HepG2 (cell line): ENCODE measurements around the gene MGA. TPM values are rescaled to one million over a fixed set of nuclear protein-coding genes. Genes with fewer than 3 reads are reported as not detected.

Source experiments
- ATAC-seq: fragments of 200-7000 bp; cut with Tn5 transposase; 3 replicates; pipeline ENCODE4 v1.9.1; 2020; ENCODE audit warnings: mild to moderate bottlenecking, moderate library complexity
- BruUV-seq: library from RNA; stranded (reverse); fragments of 400-500 nt; replicated peaks from 2 replicates; lab custom pipeline; 2021; lab: Mats Ljungman, UMichigan
- CTCF ChIA-PET: fragments of 300-600 bp; formaldehyde crosslinking; extraction: SDS; loops from one replicate; lab custom pipeline; 2021; ENCODE audit warnings: low total read pairs, inconsistent platforms, low intra/inter-chr PET ratio; lab: Yijun Ruan, JAX
- POLR2A ChIA-PET: fragments of 350-600 bp; sonication (Branson Sonifier 250); formaldehyde crosslinking; loops from one replicate; lab custom pipeline; 2020; ENCODE audit warnings: antibody characterized with exemption, inconsistent platforms; lab: Yijun Ruan, JAX
- DNase-seq: peaks from one replicate; pipeline ENCODE4 v3.0.0-alpha.2; 2015; ENCODE audit warnings: low spot score
- FAIRE-seq: peaks from 3 replicates; lab custom pipeline; 2011; peaks lifted over from hg19 to GRCh38; lab: Jason Lieb, UNC
- H2AFZ ChIP-seq: one replicate; pipeline ENCODE4 v1.6.1; 2011; ENCODE audit warnings: low read length, inconsistent platforms
- H3K27ac ChIP-seq: fragments of 300-600 bp; 3 replicates; pipeline ENCODE4 v1.8.0; 2011; ENCODE audit warnings: mixed run types, mild to moderate bottlenecking, mixed read lengths, low read length, inconsistent platforms; ENCODE audit not compliant: insufficient read depth; ENCODE audit errors: extremely low read length
- H3K27me3 ChIP-seq, 2 experiments: fragments of 200-600 bp in 1 of 2; 2 replicates in 1 of 2; 3 replicates in 1 of 2; pipeline versions ENCODE4 v1.6.0 to v1.8.0; 2011; ENCODE audit warnings: low read length in 2 of 2, mild to moderate bottlenecking in 2 of 2, moderate library complexity in 2 of 2, inconsistent platforms in 1 of 2; ENCODE audit not compliant: insufficient read depth in 2 of 2, control insufficient read depth in 1 of 2
- H3K36me3 ChIP-seq, 2 experiments: fragments of 200-600 bp in 1 of 2; replicated peaks in 1 of 2; 2 replicates in 1 of 2; 3 replicates in 1 of 2; pipeline versions ENCODE4 v1.5.1 to v1.8.0; 2011; ENCODE audit warnings: low read length in 2 of 2, inconsistent platforms in 1 of 2; ENCODE audit not compliant: insufficient read depth in 2 of 2, control insufficient read depth in 1 of 2
- H3K4me1 ChIP-seq: 2 replicates; pipeline ENCODE4 v1.5.1; 2012; ENCODE audit warnings: low read length, inconsistent platforms; ENCODE audit not compliant: insufficient read depth
- H3K4me2 ChIP-seq: 2 replicates; pipeline ENCODE4 v1.6.0; 2011; ENCODE audit warnings: low read depth, low read length, inconsistent platforms
- H3K4me3 ChIP-seq, 3 experiments: fragments of 200-600 bp in 1 of 3; sonication (generic), shearing (Covaris generic) in 1 of 3; replicated peaks in 1 of 3; 2 replicates each; pipeline ENCODE4 v1.5.1; 2011 to 2016; ENCODE audit warnings: low read length in 3 of 3, inconsistent platforms in 2 of 3, low read depth in 2 of 3, mild to moderate bottlenecking in 2 of 3, control low read depth in 1 of 3, mixed read lengths in 1 of 3; ENCODE audit not compliant: insufficient read depth in 1 of 3
- H3K79me2 ChIP-seq: one replicate; pipeline ENCODE4 v1.6.1; 2011; ENCODE audit warnings: low read length, inconsistent platforms; ENCODE audit not compliant: insufficient read depth
- H3K9ac ChIP-seq: 2 replicates; pipeline ENCODE4 v1.6.0; 2011; ENCODE audit warnings: mild to moderate bottlenecking, low read depth, low read length, inconsistent platforms; ENCODE audit not compliant: insufficient read depth
- H3K9me3 ChIP-seq: 2 replicates; pipeline ENCODE4 v1.5.1; 2012; ENCODE audit warnings: mild to moderate bottlenecking, low read length
- H4K20me1 ChIP-seq: 2 replicates; pipeline ENCODE4 v1.6.0; 2011; ENCODE audit warnings: inconsistent platforms, mild to moderate bottlenecking, low read length, moderate library complexity; ENCODE audit not compliant: insufficient read depth
- ATF3 ChIP-seq: sonication (generic); formaldehyde crosslinking; IDR thresholded peaks from 2 replicates; pipeline ENCODE4 v1.4.0; 2020; ENCODE audit warnings: missing genetic modification reagents
- BCL6 ChIP-seq: IDR thresholded peaks from 2 replicates; pipeline ENCODE4 v1.6.1; 2016; ENCODE audit warnings: missing genetic modification reagents, missing compliant biosample characterization
- CBX1 ChIP-seq: IDR thresholded peaks from one replicate; pipeline ENCODE4 v1.6.1; 2016; ENCODE audit warnings: antibody characterized with exemption, low read depth
- DMAP1 ChIP-seq: IDR thresholded peaks from 2 replicates; pipeline ENCODE4 v1.6.1; 2016
- DMTF1 ChIP-seq: sonication (generic); formaldehyde crosslinking; IDR thresholded peaks from 2 replicates; pipeline ENCODE4 v1.4.0; 2020; ENCODE audit warnings: mild to moderate bottlenecking, missing genetic modification reagents
- RBAK ChIP-seq: sonication (generic); formaldehyde crosslinking; IDR thresholded peaks from 2 replicates; pipeline ENCODE4 v1.5.1; 2020; ENCODE audit warnings: mild to moderate bottlenecking, missing genetic modification reagents
- RFXANK ChIP-seq: IDR thresholded peaks from 2 replicates; pipeline ENCODE4 v1.6.1; 2016
- STAT5B ChIP-seq: sonication (generic); formaldehyde crosslinking; IDR thresholded peaks from 2 replicates; pipeline ENCODE4 v1.4.0; 2020; ENCODE audit warnings: missing genetic modification reagents
- ZBTB14 ChIP-seq: sonication (generic); formaldehyde crosslinking; IDR thresholded peaks from 2 replicates; pipeline ENCODE4 v1.4.0; 2020; ENCODE audit warnings: missing genetic modification reagents
- ZBTB34 ChIP-seq: sonication (generic); formaldehyde crosslinking; IDR thresholded peaks from 2 replicates; pipeline ENCODE4 v1.8.0; 2022; ENCODE audit warnings: mild to moderate bottlenecking, missing genetic modification reagents
- ZC3H13 ChIP-seq: sonication (generic); formaldehyde crosslinking; IDR thresholded peaks from 2 replicates; pipeline ENCODE4 v1.8.1; 2023; ENCODE audit warnings: mild to moderate bottlenecking, missing genetic modification reagents, moderate library complexity
- ZFP37 ChIP-seq: sonication (generic); formaldehyde crosslinking; IDR thresholded peaks from 2 replicates; pipeline ENCODE4 v1.4.0; 2020; ENCODE audit warnings: missing genetic modification reagents, borderline replicate concordance
- ZNF687 ChIP-seq: sonication (generic); formaldehyde crosslinking; IDR thresholded peaks from 2 replicates; pipeline ENCODE4 v1.5.1; 2020; ENCODE audit warnings: mild to moderate bottlenecking, missing genetic modification reagents, moderate library complexity
- ZNF772 ChIP-seq: sonication (generic); formaldehyde crosslinking; IDR thresholded peaks from 2 replicates; pipeline ENCODE4 v1.5.0; 2020; ENCODE audit warnings: mild to moderate bottlenecking, missing genetic modification reagents
- ZNF776 ChIP-seq: sonication (generic); formaldehyde crosslinking; IDR thresholded peaks from 2 replicates; pipeline ENCODE4 v1.4.0; 2020; ENCODE audit warnings: mild to moderate bottlenecking, missing genetic modification reagents
- WGBS: methylation state at CpG from one replicate; pipeline ENCODE4 v1.1.6; 2017; ENCODE audit warnings: low lambda C conversion rate; 5-methylcytosine and 5-hydroxymethylcytosine counted together
- in situ Hi-C: cut with HindIII; loops from 2 replicates; pipeline ENCODE4 v1.10.0; 2017; ENCODE audit warnings: low pct_unique_long_range_greater_than_20kb; ENCODE audit not compliant: extremely low pct_ligation_motif_present
- intact Hi-C: fragments of 100-400 bp; cut with micrococcal nuclease; formaldehyde crosslinking; loops from one replicate; pipeline ENCODE4 v1.10.0; 2022; ENCODE audit not compliant: unreplicated experiment
- polyA plus RNA-seq, 8 experiments: library from polyadenylated mRNA; depleted of rRNA in 3 of 8; stranded (reverse) in 7 of 8; unstranded in 1 of 8; fragments of >200 nt; fragmentation: Illumina TruSeq in 4 of 8; extraction: Trizol in 4 of 8; gene quantifications; 2 replicates each; pipeline versions ENCODE4 v1.2.1 to v1.2.3, GENCODE V29; 2011 to 2016; ENCODE audit warnings: low read depth in 4 of 8, missing spikeins in 1 of 8, mixed read lengths in 1 of 8; ENCODE audit not compliant: insufficient read depth in 1 of 8
- total RNA-seq, 5 experiments: library from RNA; depleted of rRNA; stranded (reverse); fragments of >200 nt; fragmentation: Illumina TruSeq; extraction: Trizol; gene quantifications; 2 replicates each; pipeline ENCODE4 v1.2.3, GENCODE V29; 2016; ENCODE audit warnings: low read depth in 1 of 5

Gene MGA
- total and polyA plus RNA-seq, 2 of the 13 experiments (the other 11 are each of a cell fraction or from before 2014, with no cell fraction given): 5.3 to 59.0 TPM

- H4K20me1 ChIP-seq: no peaks in the 10 kb centered on the region
- 0 out of 5 replicates have a peak, but pooled peaks cover 0 to 3% of the 10 kb centered on the region in 2 experiments for H3K36me3 ChIP-seq
- ChIA-PET POLR2A (interaction anchor here (1.3 kb wide), 1 partner anchor 10 kb away, joined by 5 read pairs; no protein-coding TSS in a partner anchor), CTCF (no interaction called here)
- DNase-seq: no peak
- no peak overlapping the region for H3K4me2 ChIP-seq
- no peak overlapping the region for H2AFZ ChIP-seq
- H3K9ac ChIP-seq: no peak overlapping the region
- in situ Hi-C loops (no loop called here), intact Hi-C loops (no loop called here)
- H3K27me3 ChIP-seq: no peaks in the 10 kb centered on the region
- no peak for ATAC-seq
- BruUV-seq: no TSS peak
- H3K4me3 ChIP-seq: no peak overlapping the region
- no peak for FAIRE-seq
- H3K4me1 ChIP-seq: peaks cover 52% of the 10 kb centered on the region
- 82% methylated on average over 3 of the region's 3 CpGs for WGBS
- peaks cover 80% of the 10 kb centered on the region for H3K79me2 ChIP-seq
- H3K9me3 ChIP-seq: no peaks in the 10 kb centered on the region
- no peak overlapping the region for H3K27ac ChIP-seq
- no peak for TF ChIP-seq STAT5B (CRISPR knock-in tag)
- no peak for TF ChIP-seq DMAP1
- no peak for TF ChIP-seq ZNF776 (CRISPR knock-in tag)
- no peak for TF ChIP-seq CBX1
- TF ChIP-seq ZC3H13 (CRISPR knock-in tag): no peak
- no peak for TF ChIP-seq RBAK
- no peak for TF ChIP-seq BCL6 (CRISPR knock-in tag)
- TF ChIP-seq RFXANK (CRISPR knock-in tag): no peak
- TF ChIP-seq ZBTB34 (CRISPR knock-in tag): no peak
- TF ChIP-seq ZFP37: no peak
- TF ChIP-seq ZBTB14 (CRISPR knock-in tag): no peak
- no peak for TF ChIP-seq ATF3 (CRISPR knock-in tag)
- TF ChIP-seq ZNF772: no peak
- no peak for TF ChIP-seq ZNF687
- TF ChIP-seq DMTF1: no peak
These were observed 28.2 kb upstream of the MGA start for GRCh38 chr15:41631880-41632470.
